Hindlimb muscle (tissue), 1 donor: Measurements from ENCODE around the gene TYRP1. TPM values are rescaled to one million over a fixed set of nuclear protein-coding genes. Genes with fewer than 3 reads are reported as not detected.

Source experiments
- DNase-seq: peaks from one replicate; pipeline ENCODE4 v3.0.0-alpha.2; 2013
- polyA plus RNA-seq: library from polyadenylated mRNA; unstranded; fragments of 120-200 nt; gene quantifications from one replicate; pipeline ENCODE4 v1.2.1, GENCODE V29; 2013; ENCODE audit not compliant: insufficient read length

Gene TYRP1
- polyA plus RNA-seq, 1 donor = 2.2 TPM

DNA sequence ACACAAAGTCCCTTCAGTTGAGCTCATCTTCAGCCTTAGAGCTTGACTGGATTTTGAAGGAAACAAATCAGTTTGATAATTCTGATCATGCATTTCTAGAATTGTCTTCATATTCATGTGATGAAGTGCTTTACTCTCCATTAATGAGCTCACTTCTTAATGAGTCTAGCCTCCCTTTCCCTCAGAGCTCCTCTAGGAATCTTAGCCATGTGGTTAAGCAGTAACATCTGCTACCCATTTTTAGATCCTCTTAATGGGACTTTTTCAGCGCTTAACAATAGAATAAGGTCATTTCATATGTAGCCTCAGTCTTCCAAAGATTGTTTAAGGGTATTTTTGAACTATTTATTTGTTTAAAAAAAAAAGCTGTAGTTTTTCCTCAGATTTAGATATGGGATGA lies 44.7 kb downstream of the TYRP1 start:
- DNase-seq = no peak

DNA sequence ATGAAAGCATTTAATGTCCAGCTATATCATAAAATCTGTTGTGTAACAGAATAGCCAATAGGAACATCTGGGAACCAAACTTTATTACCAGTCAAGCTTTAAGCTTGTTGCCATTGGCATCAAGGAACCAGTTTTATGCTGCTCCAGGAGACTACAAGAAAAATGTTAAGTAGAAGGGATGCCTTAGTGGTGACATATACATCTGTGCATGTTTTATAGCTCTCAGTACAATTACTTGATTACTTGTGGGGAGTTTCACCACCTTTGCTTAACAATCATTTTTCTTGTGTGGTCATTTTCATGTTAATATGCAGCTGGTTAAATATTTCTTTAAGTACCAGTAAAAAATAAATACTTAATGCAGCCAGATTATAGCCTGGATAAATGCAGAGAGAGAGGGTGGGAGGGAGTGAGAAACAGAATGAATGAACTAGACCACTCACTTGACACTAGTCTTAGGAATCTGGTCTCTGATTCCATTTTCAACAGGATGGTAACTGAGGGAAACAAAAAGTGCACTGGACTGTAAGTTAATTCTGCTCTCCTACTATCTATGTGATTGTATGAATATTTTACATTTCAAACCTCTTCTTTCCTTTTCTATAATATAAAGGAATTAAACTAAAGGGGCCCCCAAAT lies 45.9 kb downstream of the TYRP1 start:
- DNase-seq = no peak

DNA sequence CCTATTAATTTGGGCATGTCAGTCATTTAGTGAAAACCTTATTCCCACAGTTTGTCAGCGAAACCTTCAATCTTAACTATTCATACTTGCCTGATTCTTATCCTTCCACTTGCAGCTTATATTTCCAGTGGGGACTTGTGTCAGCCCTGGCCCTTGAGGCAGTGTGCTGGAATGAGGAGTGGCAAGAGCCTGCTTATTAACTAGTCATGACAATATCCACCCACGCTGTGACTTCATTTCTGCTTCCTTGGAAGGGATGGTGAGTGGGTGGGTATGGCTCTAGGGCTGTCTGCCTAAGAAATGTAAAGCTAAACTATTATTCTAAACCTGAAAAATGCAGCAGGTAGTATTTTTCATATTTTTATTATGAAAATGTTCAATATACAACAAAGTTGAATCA lies 47.7 kb downstream of the TYRP1 start:
- no peak for DNase-seq

DNA sequence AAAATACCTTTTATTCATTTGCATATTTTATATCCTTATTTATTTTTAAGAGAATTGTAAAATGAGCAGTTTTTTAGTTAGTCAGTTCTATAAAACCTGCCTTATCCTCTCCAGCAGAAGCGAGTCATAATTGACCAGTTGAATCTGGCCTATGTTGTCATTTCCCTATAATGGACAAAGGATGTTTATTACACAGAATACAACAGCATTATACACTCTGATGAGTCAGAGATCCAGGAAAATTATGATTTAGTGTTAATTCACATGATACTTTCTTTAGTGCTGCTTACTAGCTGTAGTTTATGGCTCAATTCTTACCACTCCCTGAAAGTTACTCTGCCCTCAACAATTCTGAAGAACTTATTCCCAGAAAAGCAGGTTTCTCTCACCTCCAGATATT lies 54.8 kb downstream of the TYRP1 start:
- DNase-seq = no peak

DNA sequence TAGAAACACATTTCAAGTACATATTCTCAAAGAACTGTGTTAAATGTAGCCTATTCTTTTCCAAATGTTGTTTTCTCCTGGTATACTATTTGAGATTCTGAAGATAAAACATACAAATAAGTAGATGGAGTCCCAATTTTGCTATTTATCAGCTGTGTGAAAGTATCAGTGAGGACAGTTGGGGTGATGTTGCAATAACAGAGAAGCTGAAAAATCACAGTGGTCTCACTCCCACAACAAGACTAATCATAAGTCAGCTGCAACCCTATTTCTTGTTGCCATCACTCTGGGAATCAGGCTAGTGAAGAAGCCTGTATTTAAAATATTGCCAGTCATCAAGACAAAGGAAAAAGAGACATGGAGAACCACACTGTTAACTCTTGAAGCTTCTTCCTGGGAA lies 55.8 kb downstream of the TYRP1 start:
- no peak for DNase-seq

DNA sequence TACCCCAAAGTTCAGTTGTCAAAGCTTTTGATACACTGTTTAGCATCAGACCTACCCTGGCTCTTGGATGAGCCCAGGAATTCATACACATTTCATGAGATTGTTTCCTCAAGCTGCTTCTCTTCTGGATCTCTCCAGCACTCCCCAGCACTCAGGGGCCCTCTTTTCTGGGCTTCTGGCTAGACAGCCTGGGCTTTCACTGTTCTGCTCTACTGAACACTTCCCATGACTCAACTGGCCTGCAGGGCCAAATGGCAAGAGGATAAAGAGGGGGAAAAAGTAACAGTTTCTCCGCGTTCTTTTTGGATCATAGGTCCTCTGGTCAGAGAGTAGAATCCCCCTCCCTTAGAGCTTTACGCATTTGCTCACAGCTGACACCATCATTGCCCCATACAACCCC lies 60.7 kb downstream of the TYRP1 start:
- DNase-seq = no peak

DNA sequence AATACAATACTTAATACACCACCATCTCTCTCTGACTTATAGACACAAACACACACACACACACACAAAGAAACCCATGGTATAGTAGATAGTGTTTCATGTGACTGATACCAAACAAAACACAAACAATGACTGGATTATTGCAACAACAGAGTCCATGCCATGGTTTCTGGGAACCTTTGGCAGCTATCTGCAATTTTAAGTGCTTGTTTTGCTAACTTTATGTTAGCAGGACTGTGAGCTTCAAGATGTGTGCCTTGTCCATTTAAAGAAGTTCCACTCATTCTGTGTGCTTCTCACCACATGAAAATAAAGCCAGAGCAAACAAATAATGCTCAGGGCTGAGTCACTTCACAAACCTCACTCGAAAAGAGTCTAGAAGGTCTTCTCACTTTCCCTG lies 66.6 kb downstream of the TYRP1 start:
- DNase-seq = no peak

Other genes with a start within 250 kb of the TYRP1 start
- gene LURAP1L, start 81.6 kb downstream of the TYRP1 start, polyA plus RNA-seq = 13.2 TPM